ENCODE data around the gene KCNG2.

Gene KCNG2

DNA sequence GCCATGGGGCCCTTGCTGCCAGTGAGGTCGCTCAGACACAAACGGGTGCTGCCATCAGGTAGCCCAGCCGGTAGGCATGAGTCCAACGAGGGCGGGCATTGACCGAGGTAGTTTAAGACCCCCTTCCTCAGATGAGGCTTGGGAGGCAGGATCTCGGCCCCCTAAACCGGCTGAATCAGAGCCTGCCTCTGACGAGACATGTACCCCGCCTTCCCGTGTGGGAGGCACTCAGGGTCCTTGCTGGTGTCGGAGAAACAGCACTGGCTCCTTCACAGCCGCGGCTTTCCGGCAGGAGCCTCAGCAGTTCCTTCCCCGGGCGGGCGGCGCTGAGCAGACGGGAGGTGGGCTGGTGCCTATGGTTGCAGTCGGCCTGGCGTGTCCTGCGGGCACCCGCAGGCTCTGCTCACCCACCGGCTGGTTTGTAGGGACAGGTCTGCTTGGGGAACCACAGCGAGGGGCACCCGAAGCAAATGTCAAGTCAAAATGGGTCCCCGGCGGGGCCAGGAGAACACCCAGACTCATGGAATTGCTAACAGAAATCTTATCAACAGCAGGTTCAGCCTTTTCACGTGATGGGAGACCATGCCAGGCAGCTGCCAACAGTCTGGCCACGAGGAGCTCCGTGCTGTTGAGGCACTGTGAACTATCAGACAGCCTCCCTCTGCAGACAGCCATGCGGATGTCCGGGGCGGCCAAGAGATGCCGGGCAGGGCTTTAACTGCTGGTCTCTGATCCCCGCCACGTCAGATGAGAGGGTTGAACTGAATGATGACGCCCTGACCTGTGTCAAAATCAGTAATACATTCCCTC is 2.8 kb downstream of the KCNG2 start:
- no peak for DNase-seq

DNA sequence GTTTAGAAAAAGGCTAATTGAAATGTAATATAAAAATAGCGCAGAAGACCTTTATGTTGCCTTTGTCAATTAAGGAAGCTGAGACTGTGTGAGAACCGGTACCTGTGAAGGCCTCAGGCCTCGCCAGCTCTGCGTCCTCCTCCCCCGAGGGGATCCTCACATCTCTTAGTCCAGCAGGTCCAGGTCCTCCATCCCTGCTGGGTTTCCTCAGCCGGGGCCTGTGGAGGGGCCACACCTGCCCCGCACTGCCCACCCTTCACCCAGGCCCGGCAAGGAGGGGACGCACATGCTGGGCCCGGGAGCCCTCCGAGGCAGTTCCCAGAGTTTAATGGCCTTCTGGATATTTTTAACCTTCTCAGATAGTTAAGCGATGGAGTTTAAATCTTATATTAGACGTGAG is 3.5 kb downstream of the KCNG2 start:
- no peak for DNase-seq

DNA sequence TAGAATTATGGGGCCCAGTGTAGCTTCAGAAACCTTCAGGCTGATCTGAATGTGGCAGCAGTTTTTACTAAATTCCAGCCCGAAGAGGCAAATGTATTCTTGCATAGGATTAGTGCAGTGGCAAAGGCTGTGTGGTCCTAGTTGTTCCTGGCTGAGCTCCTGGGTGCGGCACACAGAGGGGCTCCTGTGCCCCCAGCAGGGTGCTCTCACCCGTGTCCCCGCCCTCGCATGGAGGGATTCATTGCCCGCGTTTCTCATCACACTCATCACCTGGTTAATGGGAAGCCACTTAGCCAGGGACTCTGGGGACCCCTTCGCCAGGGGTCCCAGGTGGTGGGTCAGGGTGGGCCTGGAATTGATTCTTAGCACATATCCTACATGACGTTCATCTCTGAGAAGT is 3.9 kb downstream of the KCNG2 start:
- no peak for DNase-seq

DNA sequence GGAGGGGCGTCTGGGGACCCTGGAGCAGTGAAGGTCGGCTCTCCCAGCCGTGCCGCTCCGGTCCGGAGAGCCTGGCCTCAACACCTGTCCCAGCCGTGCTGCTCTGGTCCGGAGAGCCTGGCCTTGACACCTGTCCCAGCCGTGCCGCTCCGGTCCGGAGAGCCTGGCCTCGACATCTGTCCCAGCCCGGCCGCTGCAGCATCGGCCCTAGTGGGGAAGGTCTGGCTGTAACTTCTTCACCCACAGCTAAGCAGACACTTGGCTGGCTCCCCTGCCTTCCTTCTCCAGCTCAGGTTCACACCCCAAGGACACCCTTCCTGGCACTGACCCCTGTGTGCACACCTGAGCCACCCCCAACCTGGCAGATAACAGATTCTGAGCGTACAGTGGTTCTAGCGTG is 4.6 kb downstream of the KCNG2 start:
- no peak for DNase-seq

DNA sequence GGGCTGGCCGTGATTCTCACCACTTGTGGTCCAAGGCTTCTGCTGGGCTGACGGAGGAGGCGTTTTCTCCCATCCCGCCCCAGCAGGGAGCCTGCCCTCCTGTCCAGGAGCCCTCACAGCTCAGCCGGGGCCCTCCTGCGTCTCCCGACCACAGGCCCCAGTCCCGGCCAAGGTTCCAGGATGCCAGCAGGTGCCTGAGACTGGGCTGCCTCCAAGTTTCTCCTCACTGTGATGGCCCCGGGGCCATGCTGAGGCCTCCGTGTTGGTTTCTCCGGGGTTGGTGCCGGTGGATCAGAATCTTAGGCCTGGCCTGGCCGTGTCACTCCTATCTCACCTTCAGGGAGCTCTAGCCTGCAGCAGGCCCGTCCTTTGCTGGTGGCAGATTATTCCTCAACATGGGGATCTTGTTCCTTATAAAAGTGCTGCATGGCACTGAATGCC is 5.9 kb downstream of the KCNG2 start:
- no peak for DNase-seq

DNA sequence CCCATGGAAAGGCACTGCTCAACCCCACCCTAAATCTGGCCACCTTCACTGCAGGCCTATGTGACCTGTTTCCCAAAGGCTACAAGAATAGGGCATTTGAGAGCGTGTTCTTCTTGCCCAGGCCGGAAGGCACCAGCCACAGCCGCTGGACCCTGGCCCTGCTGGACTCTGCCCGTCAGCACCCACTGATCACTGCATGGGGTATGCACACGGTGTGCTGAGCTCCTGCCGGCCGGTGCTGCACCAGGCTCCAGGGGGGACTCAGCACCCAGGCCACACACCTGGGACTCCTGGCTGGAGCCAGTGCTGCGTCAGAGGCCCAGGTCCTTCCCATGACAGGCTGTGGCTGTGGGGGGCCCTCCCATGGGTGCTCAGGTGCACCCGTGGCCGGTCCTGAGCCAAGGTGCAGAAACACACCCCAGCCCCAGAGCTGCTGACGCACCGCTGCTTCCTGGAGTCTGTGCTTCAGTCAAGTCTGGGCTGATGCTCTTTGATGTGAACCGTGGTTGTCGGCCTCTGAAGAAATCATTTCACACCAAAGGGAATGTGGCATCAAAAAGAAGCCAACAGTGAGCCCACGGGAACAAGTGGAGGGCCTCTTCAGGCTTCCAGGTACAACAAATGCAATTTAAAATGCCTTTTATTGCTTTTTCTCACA is 6.5 kb downstream of the KCNG2 start:
- no peak for DNase-seq

DNA sequence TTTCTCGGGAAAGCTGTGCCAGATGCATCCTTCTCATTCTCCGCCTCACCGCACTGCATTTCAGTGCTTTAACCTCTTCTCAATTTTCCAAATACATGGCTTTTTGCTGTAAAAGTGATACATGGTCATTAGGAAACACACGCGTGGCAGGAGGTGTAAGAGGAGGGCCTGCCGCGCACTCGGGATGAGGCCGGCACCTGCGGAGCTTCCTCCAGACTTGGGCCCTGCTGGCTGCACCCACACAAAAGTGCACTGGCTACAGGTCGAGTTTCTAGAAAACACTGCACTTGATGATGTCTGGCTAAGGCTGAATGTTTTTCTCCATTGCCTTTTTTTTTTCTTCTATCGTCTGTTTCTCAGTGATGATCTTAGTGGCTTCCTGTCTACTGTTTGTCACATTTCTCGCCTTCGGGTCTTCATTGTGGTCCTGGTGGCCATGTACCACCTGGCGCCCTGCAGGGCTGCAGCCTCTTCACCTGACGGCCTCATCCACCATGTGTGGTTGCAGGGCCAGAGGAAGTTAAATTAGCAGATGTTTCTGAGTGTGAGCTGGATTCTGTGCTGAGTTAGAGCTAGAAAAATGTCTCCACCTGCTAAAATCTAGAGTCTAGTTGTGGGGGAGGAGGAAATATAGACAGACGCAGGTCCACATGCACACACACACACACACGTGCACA is 7.6 kb downstream of the KCNG2 start:
- no peak for DNase-seq

DNA sequence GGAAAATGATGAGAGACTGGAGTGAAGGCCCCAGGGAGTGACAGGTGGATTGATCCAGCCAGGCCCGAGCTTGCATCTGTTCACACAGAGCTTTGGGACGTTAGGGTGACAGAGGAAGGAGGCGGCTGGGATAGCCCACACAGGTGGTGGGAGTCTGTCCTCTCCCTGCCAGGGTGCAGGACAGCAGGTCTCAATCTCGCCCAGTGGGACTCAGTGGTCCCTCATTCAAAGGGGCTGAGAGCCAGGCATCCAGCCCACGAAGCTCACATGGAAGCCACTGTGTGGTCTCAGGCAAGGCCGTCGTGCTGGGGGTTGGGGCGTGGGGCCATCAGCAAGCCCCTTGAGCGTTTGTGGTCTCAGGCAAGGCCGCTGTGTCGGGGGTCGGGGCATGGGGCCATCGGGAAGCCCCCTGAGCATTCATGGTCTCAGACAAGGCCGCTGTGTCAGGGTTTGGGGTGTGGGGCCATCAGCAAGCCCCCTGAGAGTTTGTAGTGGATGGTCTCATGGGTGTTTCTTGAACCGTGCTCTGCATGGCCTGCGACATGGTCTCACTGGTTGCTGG is 8.3 kb downstream of the KCNG2 start:
- no peak for DNase-seq

DNA sequence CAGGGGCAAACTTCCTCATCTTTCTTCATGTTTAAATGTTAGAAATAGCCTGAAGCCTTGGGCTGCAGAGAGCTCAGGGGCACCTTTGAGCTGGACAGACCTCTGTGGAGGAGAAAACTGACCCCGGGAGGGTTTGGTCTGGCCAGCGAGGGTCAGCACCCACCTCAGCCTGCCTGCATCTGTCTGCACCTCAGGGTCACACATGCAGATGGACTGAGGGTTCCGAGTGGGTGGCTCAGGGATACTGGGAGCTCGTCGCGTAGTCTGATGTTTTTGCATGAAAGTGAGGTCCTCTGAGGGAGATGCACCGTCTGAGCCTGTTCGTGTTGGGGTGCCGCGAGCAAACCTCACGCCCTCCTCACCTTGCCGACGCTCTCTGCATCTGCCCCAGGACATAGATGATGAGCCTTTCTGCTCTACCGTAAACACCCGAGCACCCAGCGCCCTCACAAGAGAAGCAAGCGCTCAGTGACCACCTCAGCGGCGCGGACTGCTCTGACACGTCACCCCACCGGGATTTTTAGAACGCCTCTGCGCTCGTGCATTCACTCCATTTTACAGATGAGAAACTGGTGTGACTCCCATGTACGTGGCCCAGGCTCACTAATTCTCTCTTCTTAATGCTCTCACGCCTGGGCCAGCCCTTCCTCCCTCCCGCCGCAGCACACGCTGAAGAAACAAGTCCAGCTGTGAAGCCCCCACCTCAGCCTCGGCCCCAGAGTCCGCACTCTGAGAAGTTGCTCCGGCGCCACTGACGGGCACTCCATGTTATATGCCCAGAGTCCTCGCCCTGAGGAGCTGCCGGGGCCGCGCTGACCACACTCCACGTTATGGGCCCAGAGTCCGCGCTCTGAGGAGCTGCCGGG is 9.5 kb downstream of the KCNG2 start:
- DNase-seq, result no peak

DNA sequence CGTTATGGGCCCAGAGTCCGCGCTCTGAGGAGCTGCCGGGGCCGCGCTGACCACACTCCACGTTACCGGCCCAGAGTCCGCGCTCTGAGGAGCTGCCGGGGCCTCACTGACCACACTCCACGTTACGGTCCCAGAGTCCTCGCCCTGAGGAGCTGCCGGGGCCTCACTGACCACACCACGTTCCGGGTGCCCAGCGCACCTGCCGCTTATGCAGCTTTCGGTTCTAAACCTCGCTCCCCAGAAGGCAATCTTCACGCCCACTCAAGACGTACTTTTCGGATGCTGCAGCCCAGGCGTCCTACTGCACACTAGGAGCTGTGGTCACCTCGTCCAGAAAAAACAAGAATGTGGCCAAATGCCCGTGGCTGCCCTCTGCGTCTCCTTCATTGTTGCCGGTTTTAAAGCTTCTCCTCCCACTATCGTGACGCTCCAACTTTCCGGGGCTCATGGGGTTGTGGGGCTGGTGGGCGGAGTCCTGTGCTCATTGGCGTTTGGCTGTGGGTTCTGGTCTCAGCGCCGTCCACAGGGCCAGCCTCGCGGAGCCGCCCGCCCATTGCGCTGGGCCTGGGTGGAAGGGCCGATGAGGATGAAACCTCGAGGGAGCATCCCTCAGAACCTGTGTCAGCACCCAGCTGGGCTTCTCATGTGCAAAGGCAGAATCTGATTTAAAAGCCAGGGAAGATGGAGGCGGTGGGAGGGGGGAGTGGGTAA is 11.9 kb downstream of the KCNG2 start:
- no peak for DNase-seq

DNA sequence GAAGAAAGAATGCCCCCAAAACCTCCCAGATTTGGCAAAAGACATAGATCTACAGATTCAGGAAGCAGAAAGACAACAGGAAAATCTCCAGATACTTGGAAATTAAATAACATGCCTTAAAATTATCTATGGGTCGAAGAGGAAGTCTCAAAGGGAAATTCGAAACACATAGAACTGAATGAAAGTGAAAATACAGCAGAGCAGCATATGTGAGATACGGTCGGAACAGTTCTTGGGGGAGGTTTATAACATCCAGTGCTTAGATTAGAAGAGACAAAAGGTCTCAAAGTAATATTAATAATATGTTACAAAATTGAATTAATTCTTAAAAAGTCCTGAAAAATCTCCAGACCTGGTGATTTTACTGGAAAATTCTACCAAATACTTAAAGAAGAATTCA is 14.3 kb downstream of the KCNG2 start:
- no peak for DNase-seq

DNA sequence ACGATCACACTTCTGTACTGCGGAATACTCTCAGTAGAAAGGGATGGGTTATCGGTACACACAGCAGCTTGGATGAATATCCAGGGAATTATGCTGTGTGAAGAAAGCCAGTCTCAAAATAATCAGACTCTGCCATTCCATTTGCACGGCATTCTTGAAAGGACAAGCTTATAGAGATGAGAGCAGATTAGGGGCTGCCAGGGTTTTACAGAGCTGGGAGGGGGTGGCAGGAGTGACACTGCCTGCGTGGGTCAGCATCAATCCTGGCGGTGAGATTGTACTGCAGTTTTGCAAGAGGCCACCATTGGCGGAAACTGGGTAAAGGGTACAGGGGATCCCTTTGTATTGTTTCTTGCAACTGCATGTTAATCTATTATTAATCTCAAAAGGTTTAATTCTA is 16.6 kb downstream of the KCNG2 start:
- DNase-seq, result peak; percentile 21

DNA sequence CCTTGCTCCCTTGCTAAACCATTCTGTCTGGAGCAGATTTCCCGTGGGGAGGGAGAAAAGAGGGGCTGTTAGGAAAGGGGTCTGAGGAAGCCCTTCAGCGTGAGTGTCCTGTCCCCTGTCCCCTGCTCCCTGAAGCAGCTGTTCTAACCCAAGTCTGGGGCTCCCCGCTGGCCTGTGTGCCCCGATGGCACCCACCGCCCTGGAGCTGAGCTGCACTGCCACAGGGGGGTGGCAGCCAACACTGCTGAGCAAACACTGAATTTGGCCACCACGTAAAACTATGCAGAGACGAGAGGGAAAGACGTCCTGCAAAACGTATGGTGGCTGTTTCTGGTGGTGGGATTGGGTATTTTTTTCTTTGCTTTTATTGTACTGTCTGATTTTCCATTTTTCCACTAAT is 17.9 kb downstream of the KCNG2 start:
- DNase-seq, result no peak

DNA sequence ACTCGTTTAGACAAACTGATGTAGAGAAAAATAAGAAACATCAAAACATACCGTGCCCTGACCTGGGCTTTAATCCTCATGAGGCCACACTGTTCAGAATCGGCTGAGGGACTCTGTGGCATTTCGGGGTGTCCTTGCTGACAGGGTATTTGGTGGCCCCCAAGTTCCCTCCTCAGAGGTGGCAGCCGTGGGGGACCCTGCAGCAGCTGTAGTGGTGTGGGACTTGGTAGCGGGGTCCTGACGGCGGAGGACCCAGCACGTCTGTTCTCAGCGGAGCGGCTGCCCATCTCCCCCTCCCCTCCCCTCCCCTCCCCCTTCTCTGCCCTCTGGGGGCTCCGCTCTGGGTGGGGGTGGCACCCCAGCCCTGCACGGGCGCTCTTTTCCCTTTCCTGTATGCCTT is 18.4 kb downstream of the KCNG2 start:
- no peak for DNase-seq

DNA sequence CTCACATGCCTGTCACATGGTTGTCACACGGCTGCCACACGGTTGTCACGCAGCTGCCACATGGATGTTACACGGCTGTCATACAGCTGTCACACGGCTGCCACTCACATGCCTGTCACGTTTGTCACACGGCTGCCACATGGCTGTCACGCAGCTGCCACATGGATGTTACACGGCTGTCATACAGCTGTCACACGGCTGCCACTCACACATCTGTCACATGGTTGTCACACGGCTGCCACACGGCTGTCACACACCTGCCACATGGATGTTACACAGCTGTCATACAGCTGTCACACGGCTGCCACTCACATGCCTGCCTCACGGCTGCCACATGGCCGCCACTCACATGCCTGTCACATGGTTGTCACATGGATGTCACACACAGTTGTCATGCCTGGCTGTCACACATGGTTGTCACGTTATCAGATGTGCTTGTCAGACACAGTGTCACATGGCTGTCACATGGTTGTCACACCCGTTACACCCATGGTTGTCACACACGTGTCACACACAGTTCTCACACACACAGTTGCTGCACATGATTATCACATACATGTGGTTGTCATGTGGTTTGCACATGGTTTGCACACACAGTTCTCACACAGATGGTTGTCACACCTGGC is 19.4 kb downstream of the KCNG2 start:
- no peak for DNase-seq

DNA sequence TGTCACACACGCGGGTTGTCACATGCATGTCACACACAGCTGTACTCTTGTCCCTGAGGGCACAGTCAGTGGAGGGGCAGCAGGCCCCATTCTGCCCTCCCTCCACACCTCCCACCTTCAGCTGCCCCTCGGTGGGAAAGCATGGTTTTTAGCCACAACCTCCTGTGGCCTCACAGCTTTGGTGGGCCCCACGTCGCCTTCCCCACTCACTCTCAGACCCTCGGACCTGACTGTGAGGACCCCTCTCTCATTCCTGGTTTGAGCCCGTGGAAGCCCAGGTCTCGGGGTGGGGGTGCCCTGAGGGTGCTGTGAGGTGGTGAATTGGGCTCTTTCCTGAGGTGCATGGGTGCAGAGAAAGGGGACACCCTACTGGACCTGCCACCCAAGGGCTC is 19.9 kb downstream of the KCNG2 start:
- no peak for DNase-seq

DNA sequence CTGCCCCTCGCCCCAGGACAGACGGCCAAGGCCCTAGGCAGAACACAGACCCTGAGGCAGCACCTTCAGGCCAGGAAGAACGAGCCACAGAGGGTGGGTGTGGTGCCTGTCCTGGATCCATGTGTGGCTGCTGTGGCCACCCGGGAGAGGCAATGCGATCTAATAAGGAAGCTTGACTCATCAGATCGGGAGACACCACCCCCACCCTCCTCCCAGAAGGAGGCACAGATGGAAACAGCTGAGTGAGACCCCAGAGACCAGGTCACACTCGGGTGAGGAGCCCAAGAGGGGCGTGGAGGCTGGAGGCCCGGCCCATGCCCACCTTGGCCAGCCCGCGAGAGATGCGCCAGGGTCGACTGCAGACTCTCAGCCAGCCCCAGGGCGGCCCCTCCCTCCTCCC is 20.3 kb downstream of the KCNG2 start:
- DNase-seq, result no peak

DNA sequence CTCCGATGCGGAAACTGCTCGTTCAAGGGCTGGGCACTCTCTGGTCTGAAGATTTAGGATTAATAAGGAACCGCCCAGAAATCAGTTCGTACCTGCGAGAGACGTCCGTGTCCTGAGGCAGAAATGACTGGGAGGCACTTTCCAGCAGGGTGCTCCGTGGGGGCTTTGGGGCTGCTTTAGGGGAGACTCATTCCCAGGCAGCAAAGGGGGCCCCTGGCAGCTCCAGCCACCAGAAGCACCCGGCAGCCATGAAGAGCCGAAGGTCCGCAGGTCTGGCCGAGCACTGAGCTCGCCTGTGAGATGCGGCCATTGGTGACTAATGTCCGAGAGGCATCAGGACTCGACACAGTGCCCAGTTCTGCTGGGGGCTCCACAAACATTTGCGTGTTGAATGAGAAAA is 20.9 kb downstream of the KCNG2 start:
- DNase-seq, result no peak

DNA sequence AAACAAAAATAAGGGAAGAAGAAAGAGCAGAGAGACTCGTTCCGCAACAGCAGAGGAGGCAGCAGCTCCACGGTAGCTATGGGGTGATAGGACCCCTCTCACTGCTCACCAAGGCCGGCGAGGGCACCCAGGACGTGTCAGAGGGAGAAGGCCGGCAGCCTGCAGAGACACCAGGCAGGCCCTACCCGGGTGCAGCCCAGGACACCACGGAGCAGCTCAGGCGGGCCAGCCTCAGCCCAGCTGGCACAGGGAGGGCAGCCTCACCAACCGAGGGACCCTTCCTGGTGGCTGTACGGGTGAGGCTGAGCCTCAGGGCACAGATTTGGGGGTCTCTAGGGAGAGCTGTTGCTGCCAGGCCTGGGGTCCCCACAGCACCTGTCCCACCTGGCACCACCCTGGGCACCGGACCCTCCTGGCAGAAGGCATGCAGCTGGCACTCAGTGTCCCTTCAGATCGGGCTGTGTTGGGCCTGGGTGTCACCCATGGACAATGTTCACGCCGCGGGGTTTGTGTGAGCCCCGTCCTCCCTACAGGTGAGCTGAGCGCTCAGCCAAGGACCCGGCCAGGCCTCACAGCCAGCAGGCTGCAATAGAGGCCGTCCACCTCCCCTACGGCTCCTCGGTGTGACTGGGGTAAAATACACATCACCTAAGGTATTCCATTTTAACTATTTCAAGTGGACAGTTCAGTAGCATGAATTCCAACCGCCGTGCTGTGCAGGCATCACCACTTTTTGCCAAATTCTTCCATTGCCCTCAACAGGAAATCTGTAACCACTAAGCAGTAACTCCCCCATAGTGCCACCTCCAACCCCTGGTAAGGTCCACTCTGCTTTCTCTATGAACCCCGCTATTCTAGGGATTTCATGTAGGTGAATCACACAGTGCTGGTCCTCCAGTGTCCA is 21.6 kb downstream of the KCNG2 start:
- DNase-seq, result no peak

DNA sequence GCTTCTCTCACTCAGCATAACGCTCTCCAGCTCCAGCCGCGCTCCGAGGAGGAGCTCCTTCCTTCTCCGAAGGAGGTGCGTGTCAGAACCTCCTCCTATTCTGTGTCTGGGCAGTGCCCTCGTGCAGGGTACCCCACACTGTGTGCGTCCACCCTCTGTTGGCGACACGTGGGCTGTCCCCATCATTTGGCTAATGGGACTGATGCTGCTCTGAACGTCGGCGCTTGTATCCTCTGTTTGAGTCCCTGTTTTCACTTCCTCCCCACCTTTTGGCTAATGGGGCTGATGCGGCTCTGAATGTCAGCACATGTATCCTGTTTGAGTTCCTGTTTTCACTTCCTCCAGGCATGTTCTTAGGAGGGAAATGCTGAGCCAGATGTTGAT is 22.2 kb downstream of the KCNG2 start:
- no peak for DNase-seq

DNA sequence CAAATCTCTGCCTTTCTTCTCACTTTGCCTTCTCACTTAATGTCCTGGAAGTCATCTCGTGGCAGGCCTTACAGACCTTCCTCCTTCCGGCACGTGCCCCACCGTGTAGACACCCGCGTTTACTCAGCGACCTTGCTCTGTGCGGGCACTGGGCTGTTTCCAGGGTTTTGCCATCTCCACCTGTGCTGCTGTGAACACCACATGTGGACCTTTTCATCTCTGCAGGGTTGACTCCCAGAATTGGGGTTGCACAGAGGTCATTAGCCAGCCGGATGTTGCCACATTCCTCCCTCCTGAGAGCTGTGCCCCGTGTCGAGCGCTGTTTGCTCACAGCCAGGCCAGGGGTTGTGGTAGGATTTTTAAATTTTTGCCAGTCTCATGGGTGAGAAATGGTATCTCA is 25.4 kb downstream of the KCNG2 start:
- DNase-seq, result no peak
